Mammary epithelial cell (primary cell): ENCODE data around the gene EDARADD.

ENCODE experiments used
- CTCF ChIP-seq, 2 donors: IDR thresholded peaks in 1 of 2; conservative IDR thresholded peaks in 1 of 2; 2 replicates each; pipeline ENCODE4 v1.5.1; 2011 to 2012; ENCODE audit warnings: inconsistent platforms in 2 of 2, low read length in 2 of 2, mild to moderate bottlenecking in 2 of 2, control low read depth in 1 of 2, low read depth in 1 of 2; ENCODE audit not compliant: insufficient read depth in 1 of 2; ENCODE audit errors: extremely low read depth in 1 of 2
- EZH2 ChIP-seq: IDR thresholded peaks from 2 replicates; pipeline ENCODE4 v1.6.1; 2012; ENCODE audit warnings: low read length, inconsistent platforms, borderline replicate concordance

GRCh38 chr1:236468625-236469024 is 74.5 kb downstream of the EDARADD start:
- TF ChIP-seq CTCF (conservative IDR thresholded peaks at IDR 0.05 in 1 of 2, IDR thresholded peaks at IDR 0.05 in 1 of 2; ENCODE audit: extremely low read depth in 1 of 2, insufficient read depth in 1 of 2, low read depth in 1 of 2, low read length in 2 of 2) (no peak), EZH2 (no peak)
